Measurements from ENCODE around the gene FGD5. TPM values are rescaled to one million over a fixed set of nuclear protein-coding genes. Genes with fewer than 3 reads are reported as not detected.

The FGD5 gene
- total RNA-seq, 1 donor, result 0.18 TPM

DNA sequence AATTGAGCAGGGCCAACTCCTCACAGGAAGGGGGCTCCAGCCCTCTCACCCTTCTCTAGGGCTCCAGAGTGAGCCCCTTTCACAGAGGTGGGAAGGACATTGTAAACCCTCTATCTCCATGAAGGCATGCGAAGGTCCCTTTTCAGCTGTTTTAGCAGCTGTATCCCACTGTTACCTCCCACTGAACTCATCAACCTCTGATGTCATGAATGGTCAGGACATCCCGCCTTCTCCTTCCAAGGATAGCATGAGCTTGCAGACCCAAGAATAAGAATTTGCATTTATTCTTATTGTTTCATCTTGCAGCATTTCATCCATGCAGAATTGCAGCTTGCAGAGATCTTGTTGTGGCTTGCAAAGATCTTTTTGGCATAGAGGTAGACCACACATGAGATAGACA lies 24.3 kb upstream of the FGD5 start:
- no peak overlapping the region for H3K4me3 ChIP-seq (ENCODE audit: low read depth, low read length)
- TF ChIP-seq CTCF (IDR thresholded peaks at IDR 0.05; ENCODE audit: insufficient read depth, low read length), result no peak
- DNase-seq (ENCODE audit: low read depth), result no peak

DNA sequence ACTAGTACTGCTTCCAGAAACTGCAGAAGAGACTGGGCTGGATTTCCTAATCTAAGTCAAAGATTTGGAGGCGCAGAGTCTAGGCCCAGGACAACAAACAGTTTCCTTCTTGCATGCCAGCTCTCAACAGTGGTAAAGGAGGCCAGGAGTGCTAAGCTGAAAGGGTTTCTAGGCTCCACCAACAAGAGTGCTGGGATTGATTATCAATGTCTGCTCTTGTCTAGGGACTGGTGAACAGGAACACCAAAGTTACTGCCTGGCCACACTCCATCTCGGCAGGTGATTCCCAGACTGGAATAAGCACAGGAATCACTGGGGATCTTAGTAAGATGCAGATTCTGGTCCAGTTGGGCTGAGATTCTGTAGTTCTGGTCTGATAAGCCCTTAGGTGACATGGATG lies 22.8 kb upstream of the FGD5 start:
- no peak for DNase-seq (ENCODE audit: low read depth)
- H3K4me3 ChIP-seq (ENCODE audit: low read depth, low read length), result no peak overlapping the region
- TF ChIP-seq CTCF (IDR thresholded peaks at IDR 0.05; ENCODE audit: insufficient read depth, low read length), result no peak

DNA sequence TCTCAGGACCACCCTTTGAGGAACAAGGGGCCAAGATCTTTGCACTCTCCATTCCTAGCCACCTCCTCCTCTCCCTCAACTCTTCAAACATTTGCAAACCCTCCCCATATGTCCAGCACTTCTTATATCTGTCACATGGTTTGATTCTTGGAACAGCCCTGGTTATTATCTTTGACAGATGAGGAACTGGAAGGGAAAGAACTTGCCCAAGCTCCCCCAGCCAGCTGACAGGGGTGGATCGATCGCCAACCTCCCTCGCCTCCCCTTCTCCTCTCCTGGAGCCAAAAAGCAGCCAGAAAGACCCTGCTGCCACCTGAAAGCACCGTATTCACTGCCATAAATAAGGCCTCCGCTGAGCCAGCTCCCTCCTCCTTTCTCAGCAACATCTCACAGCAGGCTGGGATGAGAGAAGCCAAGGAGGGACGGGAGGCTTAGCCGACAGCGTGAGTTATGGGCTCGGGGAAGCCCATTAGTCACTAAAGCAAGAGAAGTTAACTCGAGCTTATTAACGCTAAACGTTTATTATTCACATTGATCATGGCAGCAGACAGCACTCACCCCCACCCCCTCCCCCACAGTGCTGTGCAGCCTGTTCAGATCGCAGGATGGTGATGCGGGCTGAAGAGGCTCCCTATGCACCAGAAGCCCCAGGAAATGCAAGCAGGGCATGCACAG lies 22.2 kb upstream of the FGD5 start:
- no peak for TF ChIP-seq CTCF (IDR thresholded peaks at IDR 0.05; ENCODE audit: insufficient read depth, low read length)
- DNase-seq (ENCODE audit: low read depth), result no peak
- no peak overlapping the region for H3K4me3 ChIP-seq (ENCODE audit: low read depth, low read length)

DNA sequence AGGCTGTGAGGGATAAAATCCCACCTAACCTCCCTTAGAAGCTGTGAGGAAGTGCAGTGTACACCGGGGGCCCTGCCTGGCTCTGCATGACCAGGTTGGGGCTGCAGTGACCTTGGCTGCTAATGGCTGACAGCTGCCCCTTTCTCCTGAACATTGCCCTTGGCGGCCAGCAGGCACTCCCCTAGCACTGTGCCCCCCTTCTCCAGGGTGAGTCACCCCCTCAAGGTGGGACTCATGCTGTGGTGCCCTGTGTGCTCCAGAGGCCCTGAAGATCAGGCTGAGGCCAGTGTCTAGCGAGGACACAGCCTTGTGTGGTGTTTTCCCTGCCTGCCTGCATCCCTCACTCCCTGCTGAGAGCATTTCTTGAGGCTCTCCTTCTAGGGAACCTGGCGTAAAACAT lies 21.0 kb upstream of the FGD5 start:
- no peak for TF ChIP-seq CTCF (IDR thresholded peaks at IDR 0.05; ENCODE audit: insufficient read depth, low read length)
- no peak for DNase-seq (ENCODE audit: low read depth)
- H3K4me3 ChIP-seq (ENCODE audit: low read depth, low read length), result no peak overlapping the region

GRCh38 chr3:14798231-14798630 lies 20.5 kb upstream of the FGD5 start:
- TF ChIP-seq CTCF (IDR thresholded peaks at IDR 0.05; ENCODE audit: insufficient read depth, low read length), result no peak
- no peak overlapping the region for H3K4me3 ChIP-seq (ENCODE audit: low read depth, low read length)
- no peak for DNase-seq (ENCODE audit: low read depth)

DNA sequence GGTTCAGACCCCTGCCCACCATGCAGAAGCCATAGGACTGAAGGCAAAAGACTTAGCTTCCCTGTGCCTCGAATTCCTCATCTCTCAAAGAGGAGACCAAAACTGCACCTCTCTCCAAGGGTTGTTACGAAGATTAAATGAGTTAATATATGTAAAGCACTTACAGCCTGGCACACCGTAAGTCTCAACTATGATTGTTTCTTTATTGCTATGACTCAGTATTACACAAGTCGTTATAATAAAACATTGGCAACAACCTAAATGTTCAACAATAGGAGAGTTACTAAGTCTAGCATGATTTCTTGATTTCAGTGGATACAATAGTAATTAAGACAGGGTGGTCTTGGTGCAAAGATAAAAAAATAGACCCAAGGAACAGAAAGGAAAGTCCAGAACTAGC lies 19.6 kb upstream of the FGD5 start:
- no peak for DNase-seq (ENCODE audit: low read depth)
- no peak for TF ChIP-seq CTCF (IDR thresholded peaks at IDR 0.05; ENCODE audit: insufficient read depth, low read length)

DNA sequence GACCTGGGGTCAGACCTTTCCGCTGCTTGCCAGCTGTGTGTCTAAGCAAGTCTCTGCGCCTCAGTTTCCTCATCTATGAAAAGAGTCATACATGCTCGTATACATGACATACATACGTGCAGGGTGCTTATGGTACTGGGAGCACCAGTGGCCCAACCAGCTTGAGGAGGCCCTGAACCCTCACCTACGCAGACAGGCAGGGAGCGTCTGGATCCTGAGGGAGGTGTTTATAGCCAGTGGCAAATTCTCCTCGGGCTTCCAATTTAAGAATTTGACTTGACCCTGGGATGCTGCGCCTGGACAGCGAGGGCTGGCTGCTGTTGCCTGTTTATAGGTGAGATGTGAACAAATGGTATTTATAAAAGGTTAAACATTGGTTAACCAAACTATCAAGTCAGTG lies 17.7 kb upstream of the FGD5 start:
- H3K4me3 ChIP-seq (ENCODE audit: low read depth, low read length), result no peak overlapping the region
- no peak for TF ChIP-seq CTCF (IDR thresholded peaks at IDR 0.05; ENCODE audit: insufficient read depth, low read length)
- no peak for DNase-seq (ENCODE audit: low read depth)

More for the DNA sequence above, 19.6 kb upstream of the FGD5 start:
- no peak overlapping the region for H3K4me3 ChIP-seq (ENCODE audit: low read depth, low read length)

Data from fibroblast of the aortic adventitia (primary cell).